Measurements from ENCODE around the gene EPHB1.

EPHB1 gene

DNA sequence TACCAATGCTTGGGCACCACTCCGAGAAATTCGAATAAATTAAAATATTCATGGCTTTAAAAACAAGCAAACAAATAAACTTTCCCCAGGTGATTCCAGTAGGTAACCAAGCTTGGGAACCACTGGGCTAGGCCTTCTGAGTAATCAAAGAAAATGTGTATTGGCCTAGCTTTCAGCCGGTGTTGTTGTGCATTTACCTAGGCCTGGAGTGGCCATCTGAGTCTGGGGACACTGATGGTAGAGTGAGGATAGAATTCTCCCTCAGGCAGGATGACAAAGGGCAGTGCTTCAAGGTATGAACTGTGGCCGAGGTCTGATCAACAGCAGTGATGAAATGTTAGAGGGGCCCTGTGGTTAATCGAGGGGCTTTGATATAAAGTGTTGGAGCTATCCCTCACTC, 440.5 kb downstream of the EPHB1 start:
- DNase-seq = no peak

DNA sequence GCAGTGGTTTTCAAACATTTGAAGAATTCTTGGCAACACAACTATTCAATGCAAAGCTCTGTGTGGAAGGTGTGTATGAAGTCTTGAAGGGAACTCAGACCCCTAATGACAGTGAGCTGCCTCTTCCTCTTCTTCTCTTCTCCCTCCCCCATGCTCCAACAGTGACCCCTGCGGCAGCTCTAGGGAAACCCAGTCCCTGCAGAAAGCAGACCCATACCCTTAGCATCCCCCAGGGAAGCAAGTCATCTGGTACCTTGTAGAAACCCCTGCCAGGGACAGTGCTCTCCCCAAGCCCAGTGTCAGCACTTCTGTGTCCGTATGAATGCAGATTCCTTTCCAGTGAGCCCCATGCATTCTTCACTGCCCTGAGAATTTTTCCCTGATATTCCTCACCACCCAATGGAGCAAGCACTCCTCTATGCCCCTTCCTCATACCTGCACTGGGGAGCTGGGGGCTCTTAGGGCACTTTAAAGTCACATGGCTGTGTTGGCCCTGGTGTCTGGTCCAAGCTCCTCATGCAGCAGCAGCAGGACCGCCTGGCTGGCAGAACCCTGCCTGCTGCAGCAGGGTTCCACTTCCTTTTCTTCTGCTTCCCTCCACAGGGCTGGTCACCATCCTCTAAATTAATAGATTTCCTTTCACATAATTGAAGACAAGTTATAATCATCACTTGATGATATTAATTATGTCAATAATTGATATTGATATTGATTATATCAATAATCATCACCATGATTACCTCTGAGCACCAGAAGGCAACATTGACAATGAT, 442.5 kb downstream of the EPHB1 start:
- DNase-seq = no peak

DNA sequence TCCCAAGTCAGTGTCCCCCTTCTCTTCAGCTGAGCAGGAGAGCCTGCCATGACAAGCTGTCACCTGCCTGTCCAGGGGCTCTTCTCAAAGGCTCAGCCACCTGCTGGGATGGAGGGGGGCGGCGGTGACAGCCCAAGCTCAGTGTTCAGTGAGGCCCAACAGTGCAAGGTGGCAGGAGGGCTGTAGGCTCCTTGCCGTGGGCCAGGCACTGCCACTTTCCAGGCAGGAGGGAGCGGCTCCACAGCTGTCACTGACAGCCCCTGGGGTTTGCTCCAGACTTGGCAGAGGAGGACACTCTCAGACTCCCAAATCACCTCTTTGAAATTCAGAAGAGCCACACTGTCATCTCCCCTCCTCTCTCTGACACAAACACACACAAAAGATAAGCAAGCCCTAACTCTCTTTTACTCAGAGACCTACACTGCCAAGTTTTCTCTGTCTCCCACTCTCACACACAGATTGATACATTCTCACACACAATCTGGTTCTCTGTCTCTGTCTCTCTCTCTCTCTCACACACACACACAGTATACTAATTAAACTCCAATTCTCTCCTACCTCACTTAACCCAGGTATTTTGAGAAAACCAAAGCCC, 443.3 kb downstream of the EPHB1 start:
- no peak for DNase-seq

DNA sequence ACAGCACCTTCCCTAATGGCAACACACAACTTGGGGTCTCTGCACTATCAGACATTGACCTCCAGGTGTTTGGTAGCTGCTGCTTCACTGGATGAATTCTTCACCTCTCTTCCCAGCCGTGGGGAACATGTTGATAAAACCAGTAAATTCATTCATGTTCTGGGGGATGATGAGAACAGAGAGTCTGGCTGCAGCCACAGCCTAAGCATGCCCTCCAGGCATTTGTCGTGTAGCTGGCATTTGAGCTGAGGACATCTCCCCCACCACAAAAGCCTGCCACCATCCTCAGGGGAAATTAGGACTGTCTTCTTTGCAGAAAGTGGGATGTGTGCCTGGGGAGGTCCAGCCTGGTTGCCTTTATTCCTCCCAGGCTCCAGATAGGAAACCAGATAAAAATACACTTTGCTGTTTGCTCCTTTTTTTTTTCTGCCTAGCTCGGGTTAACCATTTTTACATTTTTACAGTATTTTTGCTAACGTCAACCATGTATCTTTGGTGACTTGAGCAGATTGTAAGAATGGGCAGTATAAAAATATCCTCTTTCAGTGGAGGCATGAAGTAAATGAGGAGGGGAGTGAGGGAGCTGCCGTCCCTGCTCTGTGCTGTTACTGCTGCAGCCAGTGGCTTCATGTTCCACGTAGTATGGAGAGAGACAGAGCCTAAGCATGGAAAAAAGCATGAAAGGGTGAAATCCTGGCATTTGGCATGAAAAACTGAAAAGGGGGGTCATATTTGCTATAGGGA, 444.0 kb downstream of the EPHB1 start:
- no peak for DNase-seq

DNA sequence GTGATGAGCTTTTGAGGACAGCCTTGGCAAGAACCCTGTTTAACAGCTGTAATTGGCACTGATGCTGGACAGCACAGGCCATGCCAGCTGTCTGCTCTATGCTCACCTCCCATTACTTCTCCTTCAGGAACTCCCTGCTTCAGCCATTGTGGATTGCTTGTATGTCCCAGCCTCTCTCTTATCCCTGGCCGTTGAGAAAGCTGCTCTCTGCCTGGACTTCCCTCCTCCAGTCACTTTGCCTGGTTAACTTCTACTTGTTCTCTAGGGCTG, 444.5 kb downstream of the EPHB1 start:
- DNase-seq = no peak

DNA sequence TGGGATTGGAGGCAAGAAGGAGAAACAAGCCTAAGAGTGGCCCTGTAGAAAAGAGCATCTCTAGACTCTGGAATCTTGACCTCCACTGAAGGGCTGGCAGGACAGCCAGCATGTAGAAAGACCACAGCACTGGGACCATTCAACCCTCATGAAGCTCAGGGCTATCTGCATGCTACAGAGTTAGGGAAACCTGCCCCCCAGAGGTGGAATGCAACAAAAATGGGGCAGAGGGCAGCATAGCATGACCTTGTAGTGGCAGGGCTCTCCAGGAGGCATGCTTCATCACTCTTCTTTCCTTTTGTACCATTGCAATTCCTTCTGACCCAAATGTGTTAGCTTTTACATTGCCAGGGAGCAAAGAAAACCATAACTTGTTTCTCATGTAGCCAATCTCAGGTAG, 445.4 kb downstream of the EPHB1 start:
- DNase-seq = no peak

DNA sequence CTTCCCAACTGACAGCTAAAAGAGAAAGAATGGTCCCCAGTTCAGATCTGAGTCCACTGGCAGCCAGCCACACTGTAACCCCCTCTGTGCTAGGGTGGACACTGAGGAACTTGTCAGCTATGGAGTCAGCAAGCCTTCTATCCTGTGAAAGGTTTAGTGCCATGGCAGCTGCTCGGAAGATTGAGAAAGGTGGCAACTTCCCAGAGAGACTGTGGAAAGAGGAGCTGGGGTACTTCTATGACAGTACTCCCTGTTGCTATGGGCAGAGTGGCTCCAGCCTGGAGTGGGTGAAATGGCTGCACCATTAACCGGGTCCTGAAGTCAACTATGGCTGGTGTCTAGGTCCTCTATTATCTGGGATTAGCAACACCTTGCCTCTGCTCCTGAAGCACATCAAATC, 447.2 kb downstream of the EPHB1 start:
- no peak for DNase-seq

DNA sequence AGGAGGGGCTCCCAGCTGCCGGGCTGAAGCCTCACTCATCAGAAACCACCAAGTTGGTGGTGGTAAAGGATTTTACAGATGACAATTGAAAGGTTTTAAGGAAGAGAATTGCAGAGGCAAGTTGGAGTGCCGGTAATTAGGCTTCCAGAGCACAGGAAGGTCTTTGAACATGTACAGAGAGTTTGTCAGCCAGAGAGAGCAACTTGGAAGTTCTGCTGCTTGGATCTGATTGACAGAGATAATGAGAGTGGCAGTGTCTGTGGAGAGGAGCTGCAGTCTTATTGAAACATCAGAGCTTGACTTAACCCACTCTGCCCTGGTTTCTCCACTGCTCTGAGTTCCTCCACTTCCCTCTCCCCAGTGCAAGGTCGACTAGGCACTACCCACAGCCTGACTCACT, 448.6 kb downstream of the EPHB1 start:
- DNase-seq = no peak

DNA sequence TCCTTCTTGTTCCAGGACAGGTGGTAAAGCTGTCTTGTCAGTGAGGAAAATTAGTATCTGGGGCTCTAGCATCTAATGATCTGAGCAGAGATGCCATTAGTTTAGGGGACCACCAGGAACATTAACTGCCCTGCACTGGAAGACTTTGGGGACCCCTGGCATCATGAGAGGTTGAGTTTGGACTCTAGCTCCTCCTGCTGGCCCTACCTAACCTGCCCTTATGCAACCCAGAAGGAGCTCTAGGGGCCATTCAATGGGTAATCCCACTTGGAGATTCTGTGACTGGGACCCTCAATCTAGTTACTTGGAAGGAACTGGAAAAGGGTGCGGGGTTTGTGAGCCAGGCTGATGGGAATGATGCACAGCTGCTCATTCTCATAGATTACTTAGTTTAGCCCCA, 451.0 kb downstream of the EPHB1 start:
- no peak for DNase-seq

DNA sequence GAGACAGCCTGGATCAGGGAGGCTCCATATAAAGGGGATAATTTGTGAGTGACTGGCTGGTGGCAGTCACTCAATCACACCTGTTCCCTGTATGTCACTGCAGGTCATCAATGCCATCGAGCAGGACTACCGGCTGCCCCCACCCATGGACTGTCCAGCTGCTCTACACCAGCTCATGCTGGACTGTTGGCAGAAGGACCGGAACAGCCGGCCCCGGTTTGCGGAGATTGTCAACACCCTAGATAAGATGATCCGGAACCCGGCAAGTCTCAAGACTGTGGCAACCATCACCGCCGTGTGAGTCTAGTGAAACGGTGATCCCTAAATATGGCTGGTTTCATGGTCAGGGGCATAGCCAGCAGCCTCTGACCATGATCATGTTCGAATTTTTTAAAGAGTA, 453.2 kb downstream of the EPHB1 start:
- DNase-seq = no peak

DNA sequence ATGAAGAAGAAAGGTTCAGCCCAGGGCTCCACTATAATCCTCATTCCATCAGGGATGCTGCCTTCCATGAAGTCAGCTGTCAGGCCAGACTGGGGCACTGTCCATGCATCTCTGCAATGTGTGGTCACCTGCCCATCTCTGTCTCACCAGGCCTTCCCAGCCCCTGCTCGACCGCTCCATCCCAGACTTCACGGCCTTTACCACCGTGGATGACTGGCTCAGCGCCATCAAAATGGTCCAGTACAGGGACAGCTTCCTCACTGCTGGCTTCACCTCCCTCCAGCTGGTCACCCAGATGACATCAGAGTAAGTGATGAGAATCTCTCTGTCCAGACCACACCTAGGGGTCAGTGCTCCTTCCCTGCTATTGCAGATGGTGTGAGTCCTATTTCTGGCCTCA, 454.1 kb downstream of the EPHB1 start:
- DNase-seq = no peak

DNA sequence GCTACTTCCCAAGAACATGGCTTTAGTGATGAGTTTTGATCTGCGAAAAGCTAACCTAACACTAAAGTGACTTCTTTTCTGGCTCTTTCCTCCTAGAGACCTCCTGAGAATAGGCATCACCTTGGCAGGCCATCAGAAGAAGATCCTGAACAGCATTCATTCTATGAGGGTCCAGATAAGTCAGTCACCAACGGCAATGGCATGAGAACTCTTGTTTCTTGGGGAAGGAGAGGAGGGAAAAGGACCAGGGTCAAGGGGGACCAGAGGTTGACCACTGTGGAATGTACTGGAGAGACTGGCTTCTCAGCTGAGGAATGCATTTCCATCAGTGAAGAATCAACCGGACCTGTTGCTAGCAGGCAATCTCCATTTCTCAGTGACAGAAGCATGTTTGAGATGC, 463.9 kb downstream of the EPHB1 start:
- DNase-seq = no peak

DNA sequence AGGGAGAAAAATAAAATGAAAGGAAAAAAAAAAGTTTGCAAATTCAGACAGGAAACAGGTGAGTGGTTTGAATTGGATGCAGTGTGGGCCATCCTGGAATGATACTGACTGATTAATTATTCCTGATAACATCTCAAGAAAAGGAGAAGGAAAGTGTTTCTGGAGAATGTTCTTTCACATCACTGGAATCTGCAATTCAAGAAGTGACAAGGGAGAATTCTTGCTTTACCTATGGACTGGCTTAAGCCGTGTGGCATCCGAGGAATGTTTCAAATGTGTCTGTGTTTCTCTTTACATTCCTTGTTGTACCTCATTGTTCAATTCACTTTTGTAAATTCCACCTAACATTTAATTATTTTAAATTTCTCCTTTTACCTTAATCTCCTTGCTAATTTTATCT, 465.0 kb downstream of the EPHB1 start:
- DNase-seq = no peak

DNA sequence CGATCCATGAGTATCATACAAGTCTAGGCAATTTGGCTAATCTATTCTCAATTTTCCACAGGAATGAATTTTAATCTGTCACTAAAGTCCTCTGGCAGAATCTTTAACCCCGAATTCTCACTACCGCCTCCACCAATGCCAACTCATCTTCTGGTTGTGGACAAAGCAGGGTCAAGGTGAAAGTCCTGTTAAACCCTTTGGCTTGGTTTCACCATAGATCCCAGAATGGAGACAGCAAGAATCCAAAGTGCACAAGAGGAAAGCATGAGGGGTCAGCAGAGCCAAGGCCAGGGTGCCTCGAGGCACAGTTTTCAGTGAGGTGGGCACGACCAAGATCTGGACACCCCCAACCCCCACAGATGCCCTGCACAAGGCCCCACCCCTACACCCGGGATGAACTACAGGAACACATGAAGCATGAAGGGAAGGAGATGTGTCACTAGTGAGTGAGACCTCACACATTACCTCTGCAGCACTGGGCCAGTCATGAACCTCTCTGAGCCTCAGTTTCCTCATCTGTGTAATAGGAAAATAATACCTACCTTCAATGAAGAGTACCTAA, 466.2 kb downstream of the EPHB1 start:
- no peak for DNase-seq

DNA sequence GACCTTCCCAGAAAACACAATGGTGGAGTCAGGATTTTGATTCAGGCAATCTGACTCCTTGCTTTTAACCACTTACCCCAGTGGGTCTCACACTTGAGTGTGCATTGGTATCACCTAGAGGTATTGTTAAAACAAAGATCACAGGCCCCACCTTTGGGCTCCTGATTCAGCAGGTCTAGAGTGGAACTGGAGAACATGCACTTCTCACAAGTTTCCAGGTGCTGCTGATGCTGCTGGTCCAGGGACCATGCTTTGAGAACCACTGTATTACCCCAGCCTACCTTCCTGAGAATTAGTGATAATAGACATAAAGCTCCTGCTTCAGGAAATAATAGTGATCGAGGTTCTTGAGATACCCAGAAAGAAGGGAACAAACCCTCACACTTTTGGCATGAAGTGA, 466.9 kb downstream of the EPHB1 start:
- no peak for DNase-seq

DNA sequence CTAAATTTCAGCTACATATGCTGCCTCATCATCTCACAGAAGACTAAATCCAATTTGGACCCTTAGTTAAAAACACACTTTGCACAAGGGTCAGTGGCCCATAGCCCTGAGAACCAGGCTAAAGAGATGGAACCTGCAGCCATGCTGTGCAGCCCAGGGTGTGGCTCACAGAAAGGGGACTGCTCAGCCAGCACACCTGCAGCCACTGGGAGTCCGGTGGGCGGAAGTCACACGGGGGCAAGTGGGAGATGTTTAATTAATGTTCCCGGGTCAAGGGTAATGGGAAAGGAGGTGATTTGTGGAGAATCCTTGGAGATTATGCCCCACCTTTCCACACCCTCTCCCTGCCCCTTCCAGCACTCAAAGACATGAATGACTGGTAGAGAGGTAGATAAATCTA, 467.4 kb downstream of the EPHB1 start:
- DNase-seq = no peak

DNA sequence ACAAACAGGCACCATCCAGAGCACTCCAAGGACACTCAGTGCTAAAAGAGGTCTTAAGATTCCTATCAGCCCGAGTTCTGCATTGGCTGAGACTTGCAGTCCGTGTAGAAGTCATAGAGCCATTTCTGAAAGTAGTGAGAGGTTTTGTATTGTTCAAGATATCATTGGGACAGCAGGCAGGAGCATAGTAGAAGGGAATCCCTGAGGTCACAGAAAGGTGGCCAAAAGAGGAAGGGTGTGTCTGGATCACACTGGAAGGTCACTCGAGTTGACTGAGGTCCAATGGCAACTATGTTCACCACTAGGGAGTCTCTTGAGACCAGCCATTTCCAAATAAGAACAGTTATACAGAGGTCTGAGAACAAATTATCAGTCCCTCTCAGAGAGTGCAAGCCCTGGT, 468.3 kb downstream of the EPHB1 start:
- DNase-seq = no peak

DNA sequence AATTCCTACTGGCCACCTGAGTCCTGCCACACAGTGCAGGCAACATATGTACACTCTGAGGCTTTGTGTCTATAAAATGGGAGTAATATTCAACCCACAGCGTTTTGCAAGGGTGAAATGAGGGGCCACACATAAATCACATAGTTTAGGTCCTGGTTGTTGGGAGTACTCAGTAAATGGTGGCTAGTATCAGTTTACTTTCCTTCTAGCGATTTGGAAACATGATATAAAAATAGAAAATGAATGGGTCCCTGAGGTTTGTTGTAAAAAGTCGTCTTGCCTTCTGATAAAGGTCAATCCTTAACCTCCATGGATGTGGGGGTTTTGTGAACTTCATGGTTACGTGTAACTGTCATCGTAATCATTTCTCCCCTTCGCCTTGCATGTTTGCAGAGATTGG, 472.4 kb downstream of the EPHB1 start:
- DNase-seq = no peak

DNA sequence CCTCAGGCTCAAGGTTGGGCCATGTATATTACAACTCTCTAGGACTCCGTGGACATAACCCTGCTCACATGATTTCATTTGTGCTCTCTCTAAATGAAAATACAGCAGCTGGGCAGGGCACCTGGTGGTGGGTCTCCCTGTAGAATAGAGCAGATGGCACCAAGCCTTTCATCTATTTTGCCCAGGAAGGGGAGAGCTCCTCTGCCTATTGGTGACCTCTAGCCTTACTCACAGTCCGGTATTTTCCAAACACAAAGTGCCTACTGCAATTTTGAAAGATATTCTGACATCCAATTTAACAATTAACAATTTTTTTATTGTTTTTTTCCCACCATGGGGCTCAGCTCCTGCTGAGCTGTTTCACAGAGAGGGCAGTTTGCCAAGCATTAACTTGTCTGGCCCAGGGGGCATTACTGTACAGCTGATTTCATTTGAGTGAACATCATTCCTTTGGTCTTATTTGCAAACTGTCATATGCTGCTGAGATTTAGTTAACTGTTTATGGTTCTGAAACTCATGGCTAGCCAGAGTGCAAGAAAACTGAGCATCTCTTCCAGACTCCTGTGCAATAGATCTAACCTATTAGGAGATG, 474.0 kb downstream of the EPHB1 start:
- no peak for DNase-seq

DNA sequence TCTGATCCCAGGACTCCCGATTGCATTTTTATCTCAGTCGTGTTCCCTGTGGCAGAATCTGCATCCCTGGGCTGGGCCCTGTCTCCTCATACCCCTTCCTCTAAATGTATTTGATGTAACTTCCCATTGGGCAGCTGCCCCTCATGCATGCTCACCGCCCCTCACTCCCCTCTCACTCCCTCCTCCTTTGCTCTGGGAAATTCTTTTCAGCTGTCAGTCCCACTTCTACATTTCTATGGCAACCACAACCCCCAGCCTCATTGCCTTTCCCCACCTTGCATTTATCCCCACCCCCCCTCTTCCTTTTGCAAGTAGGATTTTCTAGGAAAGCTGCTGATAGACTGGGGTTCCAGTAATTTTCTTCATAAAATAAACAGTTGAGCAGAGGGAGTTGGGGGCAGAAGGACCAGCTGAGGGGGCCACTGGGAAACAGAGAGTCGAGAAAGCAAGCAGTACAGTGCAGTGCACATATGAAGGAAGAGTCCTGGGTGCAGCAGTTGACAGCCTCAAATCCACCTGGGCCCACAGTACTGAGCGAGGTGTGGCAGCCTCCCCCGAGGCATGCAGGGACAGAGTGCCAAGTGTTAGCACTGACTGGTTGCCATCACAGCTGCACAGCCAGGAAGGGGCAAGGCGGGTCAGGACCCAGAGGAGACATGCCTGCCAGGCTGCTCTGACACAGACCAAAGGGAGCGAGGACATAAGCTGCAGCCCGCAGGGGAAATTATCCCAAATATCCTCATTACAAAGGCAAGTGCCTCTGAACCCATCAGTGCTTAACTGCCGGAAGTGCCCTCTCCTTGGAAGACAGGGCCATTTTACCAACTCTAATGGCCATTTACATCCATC, 476.3 kb downstream of the EPHB1 start:
- no peak for DNase-seq

DNA sequence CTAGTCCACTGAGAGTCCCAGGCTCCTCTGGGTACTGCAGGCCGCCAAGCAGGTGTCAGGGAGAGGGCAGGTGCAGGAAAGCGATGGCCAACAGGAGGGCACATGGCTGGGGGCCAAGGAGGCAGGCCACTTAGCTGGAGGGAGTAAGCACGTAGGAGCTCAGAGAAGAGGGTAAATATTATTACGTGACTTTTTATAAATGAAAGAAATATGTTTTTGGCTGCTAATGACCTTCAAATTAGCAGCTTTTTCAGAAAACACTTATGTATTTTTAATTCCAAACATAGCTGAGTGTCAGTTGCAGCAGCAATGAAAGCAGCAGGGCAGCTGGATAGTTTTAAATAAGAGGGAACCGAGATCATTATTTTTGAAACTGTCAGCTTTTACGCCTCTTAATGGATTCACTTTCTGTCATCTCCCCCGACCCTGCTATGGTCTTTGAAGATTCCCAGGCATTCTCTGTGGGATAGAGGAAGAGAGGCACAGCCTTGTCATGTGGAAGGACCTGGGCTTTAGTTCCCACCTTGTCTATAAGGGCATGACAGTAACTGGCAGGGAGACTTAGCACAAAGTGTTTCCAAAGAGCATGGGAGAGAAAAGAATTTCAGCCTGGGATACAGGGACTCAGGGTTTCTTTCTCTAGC, 477.1 kb downstream of the EPHB1 start:
- no peak for DNase-seq

DNA sequence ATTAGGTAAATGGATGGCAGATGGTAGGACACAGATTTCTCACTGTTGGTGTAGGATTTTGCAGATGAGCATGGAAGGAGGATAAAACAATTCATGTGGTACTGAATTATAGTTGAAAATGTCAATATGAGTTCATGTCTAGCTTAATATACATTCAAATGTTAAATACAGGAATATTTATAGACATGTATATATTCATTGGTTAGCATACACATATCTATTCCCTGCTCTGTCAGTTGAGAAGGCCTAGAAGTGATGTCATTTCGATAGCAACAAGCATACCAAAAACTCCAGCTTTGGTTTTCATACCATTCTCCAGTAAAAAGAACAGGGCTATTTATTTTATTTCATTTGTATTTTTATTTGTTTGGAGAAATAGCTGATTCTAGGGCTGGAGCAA, 497.1 kb downstream of the EPHB1 start:
- DNase-seq = no peak

Data from GF-D8 (cell line).